Measurements from ENCODE around the gene GAGE12J.
"Not testable (repeated sequence)": the region's sequence is repeated elsewhere in the genome, so short reads cannot be mapped to it uniquely, and the experiment has no call there.

DNA sequence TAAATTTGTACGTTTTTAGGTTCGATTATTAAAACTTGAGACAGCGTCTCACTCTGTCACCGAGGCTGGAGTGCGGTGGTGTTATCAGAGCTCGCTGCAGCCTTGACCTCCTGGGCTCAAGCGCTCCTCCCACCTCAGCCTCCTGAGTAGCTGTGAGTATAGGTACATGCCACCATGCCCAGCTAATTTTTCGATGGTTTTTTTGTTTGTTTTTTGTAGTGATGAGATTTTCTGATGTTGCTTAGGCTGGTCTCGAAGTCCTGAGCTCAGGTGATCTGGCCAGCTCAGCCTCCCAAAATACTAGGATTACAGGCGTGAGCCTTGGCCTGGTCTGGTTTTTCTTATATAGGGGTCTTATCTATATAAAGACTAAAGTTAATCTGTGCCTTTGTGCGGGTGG lies 8.6 kb downstream of the GAGE12J start:
- TF ChIP-seq, protein P1, sequence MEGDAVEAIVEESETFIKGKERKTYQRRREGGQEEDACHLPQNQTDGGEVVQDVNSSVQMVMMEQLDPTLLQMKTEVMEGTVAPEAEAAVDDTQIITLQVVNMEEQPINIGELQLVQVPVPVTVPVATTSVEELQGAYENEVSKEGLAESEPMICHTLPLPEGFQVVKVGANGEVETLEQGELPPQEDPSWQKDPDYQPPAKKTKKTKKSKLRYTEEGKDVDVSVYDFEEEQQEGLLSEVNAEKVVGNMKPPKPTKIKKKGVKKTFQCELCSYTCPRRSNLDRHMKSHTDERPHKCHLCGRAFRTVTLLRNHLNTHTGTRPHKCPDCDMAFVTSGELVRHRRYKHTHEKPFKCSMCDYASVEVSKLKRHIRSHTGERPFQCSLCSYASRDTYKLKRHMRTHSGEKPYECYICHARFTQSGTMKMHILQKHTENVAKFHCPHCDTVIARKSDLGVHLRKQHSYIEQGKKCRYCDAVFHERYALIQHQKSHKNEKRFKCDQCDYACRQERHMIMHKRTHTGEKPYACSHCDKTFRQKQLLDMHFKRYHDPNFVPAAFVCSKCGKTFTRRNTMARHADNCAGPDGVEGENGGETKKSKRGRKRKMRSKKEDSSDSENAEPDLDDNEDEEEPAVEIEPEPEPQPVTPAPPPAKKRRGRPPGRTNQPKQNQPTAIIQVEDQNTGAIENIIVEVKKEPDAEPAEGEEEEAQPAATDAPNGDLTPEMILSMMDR (IDR thresholded peaks at IDR 0.05) = not testable (repeated sequence)
- not testable (repeated sequence) for TF ChIP-seq EZH2 (IDR thresholded peaks at IDR 0.05; ENCODE audit: borderline replicate concordance, insufficient read depth, low read depth, low read length, poor library complexity, severe bottlenecking)
